Suprapubic skin (tissue), 4 donors: ENCODE results near the gene MRPL10. TPM values are rescaled to one million over a fixed set of nuclear protein-coding genes. Genes with fewer than 3 reads are reported as not detected.

Source experiments
- DNase-seq, 2 donors: peaks; one replicate each; pipeline ENCODE4 v3.0.0-alpha.2; 2019; ENCODE audit warnings: low spot score in 2 of 2
- H3K27ac ChIP-seq: fragments of 200-600 bp; sonication (generic); one replicate; pipeline ENCODE4 v1.5.1; 2019
- H3K27me3 ChIP-seq: fragments of 200-600 bp; sonication (generic); one replicate; pipeline ENCODE4 v1.5.1; 2019
- H3K36me3 ChIP-seq: fragments of 200-600 bp; sonication (generic); one replicate; pipeline ENCODE4 v1.5.1; 2019
- H3K4me1 ChIP-seq: fragments of 200-600 bp; sonication (generic); one replicate; pipeline ENCODE4 v1.5.1; 2019
- H3K4me3 ChIP-seq: fragments of 200-600 bp; sonication (generic); one replicate; pipeline ENCODE4 v1.5.1; 2019; ENCODE audit warnings: mild to moderate bottlenecking
- H3K9me3 ChIP-seq: fragments of 200-600 bp; sonication (generic); one replicate; pipeline ENCODE4 v1.5.1; 2019
- CTCF ChIP-seq, 2 donors: fragments of 200-600 bp in 1 of 2; fragments of 450-650 bp in 1 of 2; sonication (generic) in 1 of 2; IDR thresholded peaks; one replicate each; pipeline ENCODE4 v1.5.1; 2016 to 2019; ENCODE audit warnings: antibody characterized with exemption in 2 of 2, mild to moderate bottlenecking in 1 of 2, moderate library complexity in 1 of 2
- EP300 ChIP-seq: sonication (generic); formaldehyde crosslinking; IDR thresholded peaks from one replicate; pipeline ENCODE4 v1.6.1; 2017; ENCODE audit warnings: antibody characterized with exemption
- POLR2A ChIP-seq, 2 donors: fragments of 450-650 bp; IDR thresholded peaks; one replicate each; pipeline ENCODE4 v1.6.1; 2017; ENCODE audit warnings: antibody characterized with exemption in 2 of 2, mild to moderate bottlenecking in 2 of 2, moderate library complexity in 2 of 2
- POLR2AphosphoS5 ChIP-seq, 3 donors: sonication (generic); formaldehyde crosslinking; IDR thresholded peaks; one replicate each; pipeline ENCODE4 v1.6.1; 2017; ENCODE audit warnings: antibody characterized with exemption in 3 of 3
- WGBS: methylation state at CpG from one replicate; pipeline ENCODE4 v1.1.5; 2018; 5-methylcytosine and 5-hydroxymethylcytosine counted together
- total RNA-seq, 4 donors: library from RNA; depleted of rRNA; stranded (reverse); fragments of >200 nt; gene quantifications; one replicate each; pipeline ENCODE4 v1.1.0, GENCODE V29; 2016

MRPL10 gene
- total RNA-seq, 4 donors from 2014 or later, result 27.7 to 33.8 (median 31.2) TPM

- no peak for TF ChIP-seq POLR2AphosphoS5 (IDR thresholded peaks at IDR 0.05)
- TF ChIP-seq POLR2A (IDR thresholded peaks at IDR 0.05), result no peak
- TF ChIP-seq CTCF (IDR thresholded peaks at IDR 0.05), result no peak
- WGBS, result 22% methylated on average over 9 of the region's 9 CpGs
- H3K4me1 ChIP-seq, result peaks cover 37% of the 10 kb centered on the region
- H3K36me3 ChIP-seq, result no peaks in the 10 kb centered on the region
- no peak for DNase-seq
- peaks cover 89% of the 10 kb centered on the region for H3K27me3 ChIP-seq
- no peaks in the 10 kb centered on the region for H3K9me3 ChIP-seq
- peak overlapping the region; percentile 51 for H3K4me3 ChIP-seq
- H3K27ac ChIP-seq, result peak overlapping the region; percentile 47
Observed at GRCh38 chr17:47850373-47850691, 19.0 kb upstream of the MRPL10 start.

GRCh38 chr17:47848198-47848513 is 16.8 kb upstream of the MRPL10 start:
- DNase-seq, result no peak
- WGBS, result 51% methylated on average over 21 of the region's 23 CpGs
- no peak overlapping the region for H3K4me3 ChIP-seq
- TF ChIP-seq POLR2A (IDR thresholded peaks at IDR 0.05), result no peak
- no peak for TF ChIP-seq POLR2AphosphoS5 (IDR thresholded peaks at IDR 0.05)
- no peak for TF ChIP-seq CTCF (IDR thresholded peaks at IDR 0.05)
- no peak for TF ChIP-seq EP300
- H3K36me3 ChIP-seq, result no peaks in the 10 kb centered on the region
- H3K27me3 ChIP-seq, result peaks cover 76% of the 10 kb centered on the region
- no peak overlapping the region for H3K27ac ChIP-seq
- peaks cover 50% of the 10 kb centered on the region for H3K4me1 ChIP-seq
- H3K9me3 ChIP-seq, result no peaks in the 10 kb centered on the region

- H3K36me3 ChIP-seq, result no peaks in the 10 kb centered on the region
- peaks cover 54% of the 10 kb centered on the region for H3K4me1 ChIP-seq
- H3K27me3 ChIP-seq, result peaks cover 70% of the 10 kb centered on the region
- TF ChIP-seq POLR2AphosphoS5 (IDR thresholded peaks at IDR 0.05) (no peak), CTCF (IDR thresholded peaks at IDR 0.05) (peak in 1 of 2 donors; percentile 31), EP300 (no peak)
- 42% methylated on average over 20 of the region's 71 CpGs for WGBS
- DNase-seq, result no peak
- peak overlapping the region; percentile 4 for H3K4me3 ChIP-seq
- no peak overlapping the region for H3K27ac ChIP-seq
- no peaks in the 10 kb centered on the region for H3K9me3 ChIP-seq
Observed at GRCh38 chr17:47847341-47848197, 16.2 kb upstream of the MRPL10 start.

GRCh38 chr17:47846716-47847340 is 15.5 kb upstream of the MRPL10 start:
- H3K36me3 ChIP-seq, result no peaks in the 10 kb centered on the region
- peaks cover 53% of the 10 kb centered on the region for H3K4me1 ChIP-seq
- TF ChIP-seq EP300, result no peak
- TF ChIP-seq POLR2AphosphoS5 (IDR thresholded peaks at IDR 0.05), result no peak
- TF ChIP-seq POLR2A (IDR thresholded peaks at IDR 0.05), result no peak
- TF ChIP-seq CTCF (IDR thresholded peaks at IDR 0.05), result no peak
- H3K27me3 ChIP-seq, result peaks cover 62% of the 10 kb centered on the region
- no peak overlapping the region for H3K27ac ChIP-seq
- H3K4me3 ChIP-seq, result peak overlapping the region; percentile 4
- 25% methylated on average over 26 of the region's 31 CpGs for WGBS
- H3K9me3 ChIP-seq, result no peaks in the 10 kb centered on the region
- no peak for DNase-seq

GRCh38 chr17:47845716-47846075 is 14.4 kb upstream of the MRPL10 start:
- Histone ChIP-seq H3K27ac (no peak overlapping the region), H3K4me3 (no peak overlapping the region), H3K36me3 (no peaks in the 10 kb centered on the region), H3K9me3 (no peaks in the 10 kb centered on the region), H3K27me3 (peaks cover 52% of the 10 kb centered on the region), H3K4me1 (peaks cover 49% of the 10 kb centered on the region)
- TF ChIP-seq CTCF (IDR thresholded peaks at IDR 0.05) (no peak), POLR2A (IDR thresholded peaks at IDR 0.05) (no peak), POLR2AphosphoS5 (IDR thresholded peaks at IDR 0.05) (no peak), EP300 (no peak)
- 87% methylated on average over 3 of the region's 3 CpGs for WGBS
- no peak for DNase-seq
